ENCODE data around the gene ST7. TPM values are rescaled to one million over a fixed set of nuclear protein-coding genes. Genes with fewer than 3 reads are reported as not detected.

Gene ST7
- total and polyA plus RNA-seq, 2 donors (not counting 3 experiments of a cell fraction or from before 2014, with no cell fraction given), result 18.6 to 24.9 TPM

DNA sequence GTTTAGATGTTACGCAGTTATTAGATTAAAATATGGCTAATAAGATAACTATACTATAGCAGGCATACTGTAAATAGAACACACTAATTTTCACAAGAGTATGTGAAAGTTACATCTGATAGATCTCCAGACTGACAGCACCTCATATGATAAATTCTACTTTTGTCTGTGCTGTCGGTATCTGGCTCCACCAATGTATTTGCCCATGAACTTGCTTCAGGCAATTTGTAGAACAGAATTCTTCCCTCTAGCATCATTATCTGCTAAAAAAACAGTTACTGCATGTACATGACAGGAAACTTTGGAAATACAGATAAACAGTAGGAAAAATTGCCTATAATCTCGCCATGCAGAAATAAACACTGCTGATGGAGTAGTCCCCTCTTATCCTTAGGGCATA is 231.8 kb downstream of the ST7 start:
- Histone ChIP-seq H2AFZ (ENCODE audit: low read depth, low read length) (no peak overlapping the region), H3K36me3 (ENCODE audit: control insufficient read depth in 2 of 2, extremely low read depth in 1 of 2, insufficient read depth in 2 of 2, low read length in 2 of 2) (no peaks in the 10 kb centered on the region), H3K9me1 (replicated peaks; ENCODE audit: control insufficient read depth, extremely low read depth, insufficient read depth, low read length) (no peaks in the 10 kb centered on the region), H3K79me2 (ENCODE audit: control insufficient read depth, insufficient read depth, low read length) (no peaks in the 10 kb centered on the region), H3K9ac (replicated peaks; ENCODE audit: extremely low read depth, insufficient read depth, low read length) (no peak overlapping the region), H4K20me1 (replicated peaks; ENCODE audit: control insufficient read depth, extremely low read depth, insufficient read depth, low read length) (no peaks in the 10 kb centered on the region), H3K4me3 (replicated peaks in 1 of 3; ENCODE audit: insufficient read depth in 1 of 3, low read depth in 1 of 3, low read length in 3 of 3) (no peak overlapping the region), H3K4me2 (ENCODE audit: insufficient read depth, low read length) (no peak overlapping the region), H3K27ac (ENCODE audit: insufficient read depth, low read depth, low read length) (no peak overlapping the region), H3K4me1 (ENCODE audit: control insufficient read depth, extremely low read depth, insufficient read depth, low read length) (peaks cover 13% of the 10 kb centered on the region), H3K27me3 (ENCODE audit: control insufficient read depth in 2 of 2, insufficient read depth in 2 of 2, low read length in 2 of 2) (no peaks in the 10 kb centered on the region), H3K9me3 (replicated peaks; ENCODE audit: control insufficient read depth, insufficient read depth, low read length) (no peaks in the 10 kb centered on the region)
- intact Hi-C loops (cut with micrococcal nuclease) (no loop called here), dilution Hi-C loops (cut with MboI; ENCODE audit: extremely low pct_ligation_motif_present, low sequenced_read_pairs) (no loop called here)
- no TSS peak for BruUV-seq (replicated peaks)
- FAIRE-seq (no peak), DNase-seq (ENCODE audit: low read depth, low spot score) (no peak)
- POLR2A ChIA-PET, result no interaction called here
- TF ChIP-seq POLR2AphosphoS5 (IDR thresholded peaks at IDR 0.05; ENCODE audit: insufficient read depth, low read depth, low read length) (no peak), FOS (IDR thresholded peaks at IDR 0.05; ENCODE audit: borderline replicate concordance, insufficient read depth, low read length) (no peak), MYC (IDR thresholded peaks at IDR 0.05; ENCODE audit: low read depth, low read length) (no peak), JUN (IDR thresholded peaks at IDR 0.05; ENCODE audit: borderline replicate concordance, insufficient read depth, insufficient read length, low read depth) (no peak), EZH2 (IDR thresholded peaks at IDR 0.05; ENCODE audit: borderline replicate concordance, low read depth, low read length, severe bottlenecking) (no peak), GATA2 (IDR thresholded peaks at IDR 0.05; ENCODE audit: insufficient read depth, insufficient read length, low read depth, low read length) (no peak), POLR2A (IDR thresholded peaks at IDR 0.05; ENCODE audit: low read depth, low read length) (no peak)
- TF ChIP-seq, protein P1, sequence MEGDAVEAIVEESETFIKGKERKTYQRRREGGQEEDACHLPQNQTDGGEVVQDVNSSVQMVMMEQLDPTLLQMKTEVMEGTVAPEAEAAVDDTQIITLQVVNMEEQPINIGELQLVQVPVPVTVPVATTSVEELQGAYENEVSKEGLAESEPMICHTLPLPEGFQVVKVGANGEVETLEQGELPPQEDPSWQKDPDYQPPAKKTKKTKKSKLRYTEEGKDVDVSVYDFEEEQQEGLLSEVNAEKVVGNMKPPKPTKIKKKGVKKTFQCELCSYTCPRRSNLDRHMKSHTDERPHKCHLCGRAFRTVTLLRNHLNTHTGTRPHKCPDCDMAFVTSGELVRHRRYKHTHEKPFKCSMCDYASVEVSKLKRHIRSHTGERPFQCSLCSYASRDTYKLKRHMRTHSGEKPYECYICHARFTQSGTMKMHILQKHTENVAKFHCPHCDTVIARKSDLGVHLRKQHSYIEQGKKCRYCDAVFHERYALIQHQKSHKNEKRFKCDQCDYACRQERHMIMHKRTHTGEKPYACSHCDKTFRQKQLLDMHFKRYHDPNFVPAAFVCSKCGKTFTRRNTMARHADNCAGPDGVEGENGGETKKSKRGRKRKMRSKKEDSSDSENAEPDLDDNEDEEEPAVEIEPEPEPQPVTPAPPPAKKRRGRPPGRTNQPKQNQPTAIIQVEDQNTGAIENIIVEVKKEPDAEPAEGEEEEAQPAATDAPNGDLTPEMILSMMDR (IDR thresholded peaks at IDR 0.05; ENCODE audit: extremely low read depth in 1 of 2, insufficient read depth in 1 of 2, low read depth in 1 of 2, low read length in 2 of 2), result no peak
- TF ChIP-seq, protein P2, sequence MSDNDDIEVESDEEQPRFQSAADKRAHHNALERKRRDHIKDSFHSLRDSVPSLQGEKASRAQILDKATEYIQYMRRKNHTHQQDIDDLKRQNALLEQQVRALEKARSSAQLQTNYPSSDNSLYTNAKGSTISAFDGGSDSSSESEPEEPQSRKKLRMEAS (IDR thresholded peaks at IDR 0.05; ENCODE audit: insufficient read depth, insufficient read length), result no peak
- CTCF ChIA-PET, result interaction anchor here (1.1 kb wide), 1 partner anchor 18 kb away, joined by 3 read pairs; no protein-coding TSS in a partner anchor

All from endothelial cell of umbilical vein (primary cell).